HepG2 (cell line): ENCODE data around the gene NRP1. TPM values are rescaled to one million over a fixed set of nuclear protein-coding genes. Genes with fewer than 3 reads are reported as not detected.

Source experiments
- ATAC-seq: fragments of 200-7000 bp; cut with Tn5 transposase; 3 replicates; pipeline ENCODE4 v1.9.1; 2020; ENCODE audit warnings: mild to moderate bottlenecking, moderate library complexity
- BruUV-seq: library from RNA; stranded (reverse); fragments of 400-500 nt; replicated peaks from 2 replicates; lab custom pipeline; 2021; lab: Mats Ljungman, UMichigan
- CTCF ChIA-PET: fragments of 300-600 bp; formaldehyde crosslinking; extraction: SDS; loops from one replicate; lab custom pipeline; 2021; ENCODE audit warnings: low total read pairs, inconsistent platforms, low intra/inter-chr PET ratio; lab: Yijun Ruan, JAX
- POLR2A ChIA-PET: fragments of 350-600 bp; sonication (Branson Sonifier 250); formaldehyde crosslinking; loops from one replicate; lab custom pipeline; 2020; ENCODE audit warnings: antibody characterized with exemption, inconsistent platforms; lab: Yijun Ruan, JAX
- DNase-seq: peaks from one replicate; pipeline ENCODE4 v3.0.0-alpha.2; 2015; ENCODE audit warnings: low spot score
- FAIRE-seq: peaks from 3 replicates; lab custom pipeline; 2011; peaks lifted over from hg19 to GRCh38; lab: Jason Lieb, UNC
- H2AFZ ChIP-seq: one replicate; pipeline ENCODE4 v1.6.1; 2011; ENCODE audit warnings: low read length, inconsistent platforms
- H3K27ac ChIP-seq: fragments of 300-600 bp; 3 replicates; pipeline ENCODE4 v1.8.0; 2011; ENCODE audit warnings: mixed run types, mild to moderate bottlenecking, mixed read lengths, low read length, inconsistent platforms; ENCODE audit not compliant: insufficient read depth; ENCODE audit errors: extremely low read length
- H3K27me3 ChIP-seq, 2 experiments: fragments of 200-600 bp in 1 of 2; 2 replicates in 1 of 2; 3 replicates in 1 of 2; pipeline versions ENCODE4 v1.6.0 to v1.8.0; 2011; ENCODE audit warnings: low read length in 2 of 2, mild to moderate bottlenecking in 2 of 2, moderate library complexity in 2 of 2, inconsistent platforms in 1 of 2; ENCODE audit not compliant: insufficient read depth in 2 of 2, control insufficient read depth in 1 of 2
- H3K36me3 ChIP-seq, 2 experiments: fragments of 200-600 bp in 1 of 2; replicated peaks in 1 of 2; 2 replicates in 1 of 2; 3 replicates in 1 of 2; pipeline versions ENCODE4 v1.5.1 to v1.8.0; 2011; ENCODE audit warnings: low read length in 2 of 2, inconsistent platforms in 1 of 2; ENCODE audit not compliant: insufficient read depth in 2 of 2, control insufficient read depth in 1 of 2
- H3K4me1 ChIP-seq: 2 replicates; pipeline ENCODE4 v1.5.1; 2012; ENCODE audit warnings: low read length, inconsistent platforms; ENCODE audit not compliant: insufficient read depth
- H3K4me2 ChIP-seq: 2 replicates; pipeline ENCODE4 v1.6.0; 2011; ENCODE audit warnings: low read depth, low read length, inconsistent platforms
- H3K4me3 ChIP-seq, 3 experiments: fragments of 200-600 bp in 1 of 3; sonication (generic), shearing (Covaris generic) in 1 of 3; replicated peaks in 1 of 3; 2 replicates each; pipeline ENCODE4 v1.5.1; 2011 to 2016; ENCODE audit warnings: low read length in 3 of 3, inconsistent platforms in 2 of 3, low read depth in 2 of 3, mild to moderate bottlenecking in 2 of 3, control low read depth in 1 of 3, mixed read lengths in 1 of 3; ENCODE audit not compliant: insufficient read depth in 1 of 3
- H3K79me2 ChIP-seq: one replicate; pipeline ENCODE4 v1.6.1; 2011; ENCODE audit warnings: low read length, inconsistent platforms; ENCODE audit not compliant: insufficient read depth
- H3K9ac ChIP-seq: 2 replicates; pipeline ENCODE4 v1.6.0; 2011; ENCODE audit warnings: mild to moderate bottlenecking, low read depth, low read length, inconsistent platforms; ENCODE audit not compliant: insufficient read depth
- H3K9me3 ChIP-seq: 2 replicates; pipeline ENCODE4 v1.5.1; 2012; ENCODE audit warnings: mild to moderate bottlenecking, low read length
- H4K20me1 ChIP-seq: 2 replicates; pipeline ENCODE4 v1.6.0; 2011; ENCODE audit warnings: inconsistent platforms, mild to moderate bottlenecking, low read length, moderate library complexity; ENCODE audit not compliant: insufficient read depth
- FOXC1 ChIP-seq: sonication (generic); formaldehyde crosslinking; IDR thresholded peaks from 2 replicates; pipeline ENCODE4 v1.8.0; 2022; ENCODE audit warnings: mild to moderate bottlenecking, missing genetic modification reagents, borderline replicate concordance
- PHF8 ChIP-seq: sonication (generic); formaldehyde crosslinking; IDR thresholded peaks from 2 replicates; pipeline ENCODE4 v1.5.0; 2020; ENCODE audit warnings: missing genetic modification reagents
- REXO4 ChIP-seq: sonication (generic); formaldehyde crosslinking; IDR thresholded peaks from 2 replicates; pipeline ENCODE4 v1.8.0; 2022; ENCODE audit warnings: missing genetic modification reagents, mild to moderate bottlenecking, borderline replicate concordance
- SMAD3 ChIP-seq: sonication (generic); formaldehyde crosslinking; IDR thresholded peaks from 2 replicates; pipeline ENCODE4 v1.4.0; 2020; ENCODE audit warnings: missing genetic modification reagents
- ZNF781 ChIP-seq: sonication (generic); formaldehyde crosslinking; IDR thresholded peaks from 2 replicates; pipeline ENCODE4 v1.5.1; 2020; ENCODE audit warnings: borderline replicate concordance, mild to moderate bottlenecking, missing genetic modification reagents; ENCODE audit errors: not compliant biosample characterization
- WGBS: methylation state at CpG from one replicate; pipeline ENCODE4 v1.1.6; 2017; ENCODE audit warnings: low lambda C conversion rate; 5-methylcytosine and 5-hydroxymethylcytosine counted together
- in situ Hi-C: cut with HindIII; loops from 2 replicates; pipeline ENCODE4 v1.10.0; 2017; ENCODE audit warnings: low pct_unique_long_range_greater_than_20kb; ENCODE audit not compliant: extremely low pct_ligation_motif_present
- intact Hi-C: fragments of 100-400 bp; cut with micrococcal nuclease; formaldehyde crosslinking; loops from one replicate; pipeline ENCODE4 v1.10.0; 2022; ENCODE audit not compliant: unreplicated experiment
- polyA plus RNA-seq, 8 experiments: library from polyadenylated mRNA; depleted of rRNA in 3 of 8; stranded (reverse) in 7 of 8; unstranded in 1 of 8; fragments of >200 nt; fragmentation: Illumina TruSeq in 4 of 8; extraction: Trizol in 4 of 8; gene quantifications; 2 replicates each; pipeline versions ENCODE4 v1.2.1 to v1.2.3, GENCODE V29; 2011 to 2016; ENCODE audit warnings: low read depth in 4 of 8, missing spikeins in 1 of 8, mixed read lengths in 1 of 8; ENCODE audit not compliant: insufficient read depth in 1 of 8
- total RNA-seq, 5 experiments: library from RNA; depleted of rRNA; stranded (reverse); fragments of >200 nt; fragmentation: Illumina TruSeq; extraction: Trizol; gene quantifications; 2 replicates each; pipeline ENCODE4 v1.2.3, GENCODE V29; 2016; ENCODE audit warnings: low read depth in 1 of 5
- TF ChIP-seq, protein P1 (sequence below): sonication (generic); formaldehyde crosslinking; IDR thresholded peaks from 2 replicates; pipeline ENCODE4 v1.4.0; 2020; ENCODE audit warnings: missing genetic modification reagents

NRP1 gene
- total and polyA plus RNA-seq, 2 of the 13 experiments (the other 11 are each of a cell fraction or from before 2014, with no cell fraction given) = 5.3 to 5.8 TPM

DNA sequence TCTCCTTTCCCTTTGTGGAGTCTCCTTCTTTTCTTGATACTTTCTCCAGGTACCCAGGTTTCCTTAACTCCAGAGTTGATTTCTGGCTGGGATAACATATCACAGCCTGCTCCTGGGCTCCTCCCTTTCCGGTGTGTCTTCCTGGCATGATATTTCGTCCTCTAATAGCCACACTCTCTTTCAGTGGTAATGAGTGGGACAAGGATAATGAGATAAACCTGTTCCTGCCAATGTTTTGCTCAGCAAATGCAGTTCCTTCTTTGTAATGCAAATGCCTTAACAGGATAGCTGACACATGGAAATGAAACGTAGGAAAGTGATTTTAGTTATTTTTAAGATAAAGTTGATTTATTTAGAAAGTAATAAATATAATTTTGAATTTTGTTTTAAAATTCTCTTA is 168.6 kb downstream of the NRP1 start:
- no TSS peak for BruUV-seq
- H3K9ac ChIP-seq = no peak overlapping the region
- intact Hi-C loops (no loop called here), in situ Hi-C loops (no loop called here)
- no peaks in the 10 kb centered on the region for H3K27me3 ChIP-seq
- no peak overlapping the region for H3K4me3 ChIP-seq
- no peak overlapping the region for H3K4me2 ChIP-seq
- TF ChIP-seq PHF8 (CRISPR knock-in tag) (no peak), SMAD3 (CRISPR knock-in tag) (no peak), ZNF781 (CRISPR knock-in tag) (no peak), FOXC1 (CRISPR knock-in tag) (no peak), REXO4 (CRISPR knock-in tag) (no peak)
- TF ChIP-seq, protein P1, sequence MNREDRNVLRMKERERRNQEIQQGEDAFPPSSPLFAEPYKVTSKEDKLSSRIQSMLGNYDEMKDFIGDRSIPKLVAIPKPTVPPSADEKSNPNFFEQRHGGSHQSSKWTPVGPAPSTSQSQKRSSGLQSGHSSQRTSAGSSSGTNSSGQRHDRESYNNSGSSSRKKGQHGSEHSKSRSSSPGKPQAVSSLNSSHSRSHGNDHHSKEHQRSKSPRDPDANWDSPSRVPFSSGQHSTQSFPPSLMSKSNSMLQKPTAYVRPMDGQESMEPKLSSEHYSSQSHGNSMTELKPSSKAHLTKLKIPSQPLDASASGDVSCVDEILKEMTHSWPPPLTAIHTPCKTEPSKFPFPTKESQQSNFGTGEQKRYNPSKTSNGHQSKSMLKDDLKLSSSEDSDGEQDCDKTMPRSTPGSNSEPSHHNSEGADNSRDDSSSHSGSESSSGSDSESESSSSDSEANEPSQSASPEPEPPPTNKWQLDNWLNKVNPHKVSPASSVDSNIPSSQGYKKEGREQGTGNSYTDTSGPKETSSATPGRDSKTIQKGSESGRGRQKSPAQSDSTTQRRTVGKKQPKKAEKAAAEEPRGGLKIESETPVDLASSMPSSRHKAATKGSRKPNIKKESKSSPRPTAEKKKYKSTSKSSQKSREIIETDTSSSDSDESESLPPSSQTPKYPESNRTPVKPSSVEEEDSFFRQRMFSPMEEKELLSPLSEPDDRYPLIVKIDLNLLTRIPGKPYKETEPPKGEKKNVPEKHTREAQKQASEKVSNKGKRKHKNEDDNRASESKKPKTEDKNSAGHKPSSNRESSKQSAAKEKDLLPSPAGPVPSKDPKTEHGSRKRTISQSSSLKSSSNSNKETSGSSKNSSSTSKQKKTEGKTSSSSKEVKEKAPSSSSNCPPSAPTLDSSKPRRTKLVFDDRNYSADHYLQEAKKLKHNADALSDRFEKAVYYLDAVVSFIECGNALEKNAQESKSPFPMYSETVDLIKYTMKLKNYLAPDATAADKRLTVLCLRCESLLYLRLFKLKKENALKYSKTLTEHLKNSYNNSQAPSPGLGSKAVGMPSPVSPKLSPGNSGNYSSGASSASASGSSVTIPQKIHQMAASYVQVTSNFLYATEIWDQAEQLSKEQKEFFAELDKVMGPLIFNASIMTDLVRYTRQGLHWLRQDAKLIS = no peak
- no peaks in the 10 kb centered on the region for H3K79me2 ChIP-seq
- no peak overlapping the region for H3K27ac ChIP-seq
- WGBS = 84% methylated on average over 3 of the region's 3 CpGs
- DNase-seq (no peak), ATAC-seq (no peak), FAIRE-seq (no peak)
- no peaks in the 10 kb centered on the region for H3K9me3 ChIP-seq
- H3K4me1 ChIP-seq = peaks cover 41% of the 10 kb centered on the region
- no peaks in the 10 kb centered on the region for H4K20me1 ChIP-seq
- no peaks in the 10 kb centered on the region for H3K36me3 ChIP-seq
- no peak overlapping the region for H2AFZ ChIP-seq
- CTCF ChIA-PET = no interaction called here
- POLR2A ChIA-PET = no interaction called here
